Chondrocyte (in vitro differentiated cells): ENCODE measurements around the gene TMEM8B. TPM values are rescaled to one million over a fixed set of nuclear protein-coding genes. Genes with fewer than 3 reads are reported as not detected.
A peak's percentile ranks its signal among the peaks of the same experiment; 100 is the strongest.

Source experiments
- DNase-seq: peaks from one replicate; pipeline ENCODE4 v3.0.0; 2021; ENCODE audit warnings: mixed read lengths, low spot score
- H3K27ac Mint-ChIP-seq: one replicate; pipeline ENCODE4 v1.8.0; 2021; ENCODE audit warnings: mild to moderate bottlenecking, moderate library complexity, mixed read lengths; ENCODE audit not compliant: unreplicated experiment
- H3K27me3 Mint-ChIP-seq: 2 replicates; pipeline ENCODE4 v1.8.0; 2021; ENCODE audit warnings: low read depth, mixed read lengths
- H3K36me3 Mint-ChIP-seq: 2 replicates; pipeline ENCODE4 v1.8.0; 2021; ENCODE audit warnings: low read depth, mixed read lengths
- H3K4me1 Mint-ChIP-seq: 2 replicates; pipeline ENCODE4 v1.8.0; 2021; ENCODE audit warnings: low read depth, mild to moderate bottlenecking, mixed read lengths
- H3K4me3 Mint-ChIP-seq: one replicate; pipeline ENCODE4 v1.8.0; 2021; ENCODE audit warnings: mild to moderate bottlenecking, moderate library complexity, mixed read lengths; ENCODE audit not compliant: unreplicated experiment
- H3K9me3 Mint-ChIP-seq: 2 replicates; pipeline ENCODE4 v1.8.0; 2021; ENCODE audit warnings: low read depth, mixed read lengths
- total RNA-seq: library from RNA; stranded (reverse); gene quantifications from 3 replicates; pipeline ENCODE4 v1.2.1, GENCODE V29; 2021
- TF ChIP-seq, protein P1 (sequence below): fragments of 200-600 bp; sonication (generic); IDR thresholded peaks from 2 replicates; pipeline ENCODE4 v1.5.0; 2021; ENCODE audit warnings: antibody characterized with exemption, mild to moderate bottlenecking, moderate library complexity

Gene TMEM8B
- total RNA-seq, 1 donor from 2014 or later: 18.2 TPM

DNA sequence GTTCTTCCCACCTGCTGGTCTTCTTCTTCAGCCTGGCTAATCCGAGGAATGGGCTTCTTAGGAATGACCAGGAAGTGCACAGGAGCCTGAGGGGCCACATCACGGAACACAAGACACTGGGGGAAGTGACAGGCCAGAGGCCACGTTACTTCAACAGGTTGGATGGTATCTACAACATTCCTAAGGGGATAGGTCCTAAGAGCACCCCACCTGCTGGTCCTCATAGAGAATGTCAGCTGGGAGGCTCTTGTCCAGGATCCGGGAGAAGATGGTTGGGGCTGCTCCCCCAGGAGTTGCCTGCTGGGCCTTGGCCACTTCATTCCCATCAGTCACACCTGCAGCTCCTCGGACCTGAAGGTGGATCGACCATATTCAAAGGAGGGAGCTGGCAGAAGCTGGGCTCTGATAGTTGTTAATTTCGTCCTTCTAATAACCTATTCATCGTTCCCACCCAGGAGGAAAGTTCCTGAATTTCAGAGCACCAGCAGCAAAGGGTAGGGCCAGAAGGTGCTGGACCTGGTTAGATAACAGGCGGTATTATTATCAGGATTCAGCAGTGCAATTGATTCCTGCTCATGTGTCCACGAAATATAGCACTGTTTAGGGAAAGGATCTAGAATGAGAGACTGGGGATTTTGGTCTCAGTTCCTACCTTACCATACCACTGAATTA lies 15.5 kb upstream of the TMEM8B start:
- no peak overlapping the region for H3K27ac Mint-ChIP-seq
- TF ChIP-seq, protein P1, sequence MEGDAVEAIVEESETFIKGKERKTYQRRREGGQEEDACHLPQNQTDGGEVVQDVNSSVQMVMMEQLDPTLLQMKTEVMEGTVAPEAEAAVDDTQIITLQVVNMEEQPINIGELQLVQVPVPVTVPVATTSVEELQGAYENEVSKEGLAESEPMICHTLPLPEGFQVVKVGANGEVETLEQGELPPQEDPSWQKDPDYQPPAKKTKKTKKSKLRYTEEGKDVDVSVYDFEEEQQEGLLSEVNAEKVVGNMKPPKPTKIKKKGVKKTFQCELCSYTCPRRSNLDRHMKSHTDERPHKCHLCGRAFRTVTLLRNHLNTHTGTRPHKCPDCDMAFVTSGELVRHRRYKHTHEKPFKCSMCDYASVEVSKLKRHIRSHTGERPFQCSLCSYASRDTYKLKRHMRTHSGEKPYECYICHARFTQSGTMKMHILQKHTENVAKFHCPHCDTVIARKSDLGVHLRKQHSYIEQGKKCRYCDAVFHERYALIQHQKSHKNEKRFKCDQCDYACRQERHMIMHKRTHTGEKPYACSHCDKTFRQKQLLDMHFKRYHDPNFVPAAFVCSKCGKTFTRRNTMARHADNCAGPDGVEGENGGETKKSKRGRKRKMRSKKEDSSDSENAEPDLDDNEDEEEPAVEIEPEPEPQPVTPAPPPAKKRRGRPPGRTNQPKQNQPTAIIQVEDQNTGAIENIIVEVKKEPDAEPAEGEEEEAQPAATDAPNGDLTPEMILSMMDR: peak; percentile 65
- peak; percentile 39 for DNase-seq
- H3K4me3 Mint-ChIP-seq: peak overlapping the region; percentile 41
- no peaks in the 10 kb centered on the region for H3K9me3 Mint-ChIP-seq
- H3K36me3 Mint-ChIP-seq: no peaks in the 10 kb centered on the region
- no peaks in the 10 kb centered on the region for H3K27me3 Mint-ChIP-seq
- peaks cover 32% of the 10 kb centered on the region for H3K4me1 Mint-ChIP-seq

DNA sequence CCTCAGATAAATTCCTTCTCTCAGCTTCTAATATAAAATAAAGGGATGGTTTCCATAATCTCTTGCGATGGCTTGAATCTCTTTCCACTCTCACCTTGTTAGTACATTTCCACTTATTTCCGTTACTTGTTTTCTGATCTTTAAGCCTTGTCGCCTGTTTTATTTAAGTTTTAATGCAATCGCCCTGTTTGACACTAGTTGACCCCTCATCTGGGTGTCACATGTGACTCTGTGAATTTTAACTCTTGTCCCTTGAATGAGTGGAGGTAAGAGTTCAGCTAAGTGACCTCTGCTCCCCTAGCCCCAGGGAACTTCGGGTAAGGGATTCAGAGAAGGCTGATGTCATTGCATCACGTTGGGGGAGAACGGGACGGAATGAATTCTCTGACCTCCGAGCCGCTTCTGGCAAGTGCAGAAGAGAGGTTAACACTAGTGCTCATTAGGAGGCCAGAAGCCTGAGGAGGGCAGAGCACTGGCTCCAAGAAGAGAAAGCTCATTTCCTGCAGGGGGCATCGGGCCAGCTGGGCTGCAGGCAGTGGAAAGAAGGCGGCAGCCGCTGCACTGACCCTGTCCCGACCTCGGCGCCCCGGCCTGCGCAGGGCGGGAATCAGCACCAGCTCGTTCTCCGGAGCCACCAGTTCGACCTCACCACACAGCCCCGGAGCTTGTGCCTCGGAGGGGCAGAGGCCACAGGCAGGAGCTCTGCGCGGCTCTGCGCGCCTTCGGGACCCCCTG lies 14.8 kb upstream of the TMEM8B start:
- TF ChIP-seq, protein P1: peak; percentile 70
- DNase-seq: no peak
- Mint-ChIP-seq H3K4me3 (peak overlapping the region; percentile 84), H3K27ac (peak overlapping the region; percentile 88), H3K27me3 (no peaks in the 10 kb centered on the region), H3K9me3 (no peaks in the 10 kb centered on the region), H3K4me1 (peaks cover 32% of the 10 kb centered on the region), H3K36me3 (no peaks in the 10 kb centered on the region)

DNA sequence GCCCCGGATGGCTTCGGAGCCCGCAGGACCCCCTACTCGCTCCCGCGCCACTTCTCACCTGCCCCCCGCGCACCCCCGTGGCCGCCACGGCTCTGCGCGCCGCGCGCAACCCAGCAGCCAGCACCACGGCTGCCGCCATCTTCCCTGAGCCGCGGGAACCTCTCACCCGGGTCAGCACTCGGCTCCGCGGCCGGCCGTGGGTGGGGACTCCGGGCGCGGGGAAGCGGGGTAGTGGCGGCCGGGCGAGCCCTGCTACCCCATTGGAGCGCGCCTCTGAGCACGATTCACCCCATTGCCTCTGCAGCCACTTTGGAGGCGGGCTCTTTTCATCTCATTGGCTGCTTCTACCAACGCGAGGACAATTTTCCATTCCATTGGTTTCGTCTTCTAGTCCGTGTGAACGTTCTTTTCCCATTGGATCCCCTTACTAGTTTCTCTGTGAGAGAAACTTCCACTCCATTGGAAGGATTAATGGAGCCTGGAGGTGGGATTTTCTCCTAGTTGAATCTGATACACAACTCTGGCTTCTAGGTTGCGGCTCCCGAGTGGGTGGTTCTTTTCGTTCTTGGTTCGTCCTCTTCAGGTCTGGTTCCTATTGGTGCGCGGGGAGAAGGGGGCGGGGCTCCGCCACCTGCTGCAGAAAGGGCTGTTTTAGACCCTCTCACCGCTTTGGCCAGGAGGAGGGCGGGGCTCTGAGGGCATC lies 14.0 kb upstream of the TMEM8B start, which contains the start of gene HINT2:
Gene HINT2, minus strand, starts transcription at position 202 of the 703 bp plus-strand sequence. Its CDS starts 63 bp downstream, at position 139.
- peaks cover 32% of the 10 kb centered on the region for H3K4me1 Mint-ChIP-seq
- peak; percentile 97 for DNase-seq
- TF ChIP-seq, protein P1: no peak
- H3K9me3 Mint-ChIP-seq: no peaks in the 10 kb centered on the region
- H3K27me3 Mint-ChIP-seq: no peaks in the 10 kb centered on the region
- peak within 1 kb of the TSS; percentile 91 for H3K27ac Mint-ChIP-seq
- no peaks in the 10 kb centered on the region for H3K36me3 Mint-ChIP-seq
- H3K4me3 Mint-ChIP-seq: peak within 1 kb of the TSS; percentile 84

DNA sequence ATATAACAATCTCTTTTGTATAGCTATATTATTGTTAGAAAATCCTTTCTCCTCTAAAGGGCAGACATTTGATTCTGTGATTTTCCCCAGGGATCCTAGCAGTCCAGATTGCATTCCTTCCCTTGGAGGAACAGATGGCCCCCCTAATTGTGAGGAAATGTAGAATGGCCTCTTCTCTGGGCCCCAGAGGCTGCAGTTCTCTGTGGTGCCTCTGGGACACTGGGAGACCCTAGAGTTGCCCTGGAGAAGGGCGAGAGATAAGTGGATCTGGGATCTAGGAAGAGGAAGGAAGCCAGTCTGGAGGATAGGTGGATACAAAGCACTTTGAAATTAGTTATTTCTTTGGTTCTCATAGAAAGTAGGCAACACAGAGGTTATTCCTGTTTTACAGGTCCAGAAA lies 12.3 kb upstream of the TMEM8B start:
- H3K36me3 Mint-ChIP-seq: no peaks in the 10 kb centered on the region
- H3K27ac Mint-ChIP-seq: no peak overlapping the region
- H3K27me3 Mint-ChIP-seq: no peaks in the 10 kb centered on the region
- no peak overlapping the region for H3K4me3 Mint-ChIP-seq
- TF ChIP-seq, protein P1: peak; percentile 15
- no peaks in the 10 kb centered on the region for H3K9me3 Mint-ChIP-seq
- DNase-seq: no peak
- peaks cover 29% of the 10 kb centered on the region for H3K4me1 Mint-ChIP-seq

DNA sequence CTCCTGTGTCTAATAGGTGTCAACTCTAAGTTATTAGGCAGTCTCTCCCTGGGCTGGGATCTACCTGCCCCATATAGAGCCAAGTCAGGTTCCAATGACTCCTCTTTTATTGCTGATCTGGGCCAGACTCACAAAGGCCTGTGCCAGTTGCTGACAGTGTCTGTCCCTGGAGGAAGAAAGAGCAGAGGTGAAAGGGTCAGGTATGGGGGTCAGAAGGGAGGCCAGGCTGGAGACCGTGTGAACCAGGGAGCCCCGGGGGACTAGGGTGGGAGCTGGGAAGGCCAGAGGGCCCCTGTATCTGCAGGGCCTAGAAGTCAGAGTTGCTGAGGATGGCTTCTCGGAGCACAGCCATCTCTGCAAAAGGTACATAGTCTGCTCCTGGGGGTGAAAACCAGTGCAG lies 10.7 kb upstream of the TMEM8B start:
- Mint-ChIP-seq H3K27me3 (no peaks in the 10 kb centered on the region), H3K9me3 (no peaks in the 10 kb centered on the region), H3K4me1 (peaks cover 16% of the 10 kb centered on the region), H3K4me3 (no peak overlapping the region), H3K36me3 (no peaks in the 10 kb centered on the region), H3K27ac (no peak overlapping the region)
- TF ChIP-seq, protein P1: no peak
- DNase-seq: no peak
